GM23338 (cell line): ENCODE results near the gene UBTF. TPM values are rescaled to one million over a fixed set of nuclear protein-coding genes. Genes with fewer than 3 reads are reported as not detected.

Experiments used
- ATAC-seq: fragments of 200-7000 bp; cut with Tn5 transposase; 3 replicates; pipeline ENCODE4 v1.9.1; 2020
- DNase-seq: peaks from one replicate; pipeline ENCODE4 v3.0.0-alpha.2; 2015; ENCODE audit warnings: low spot score
- H2AFZ ChIP-seq: fragments of 200-600 bp; sonication (generic); 2 replicates; pipeline ENCODE4 v1.8.0; 2016; ENCODE audit warnings: antibody characterized with exemption, mild to moderate bottlenecking, moderate library complexity
- H3F3A ChIP-seq: fragments of 200-600 bp; sonication (generic); replicated peaks from 2 replicates; pipeline ENCODE4 v1.8.0; 2017; ENCODE audit warnings: antibody characterized with exemption, mixed run types, low read depth
- H3K27ac ChIP-seq: fragments of 200-600 bp; sonication (generic); 2 replicates; pipeline ENCODE4 v1.6.1; 2016; ENCODE audit warnings: low read depth
- H3K27me3 ChIP-seq: fragments of 200-600 bp; sonication (generic); 2 replicates; pipeline ENCODE4 v1.8.0; 2016; ENCODE audit warnings: mild to moderate bottlenecking, mixed run types, moderate library complexity; ENCODE audit not compliant: insufficient read depth
- H3K36me3 ChIP-seq: fragments of 200-600 bp; sonication (generic); 2 replicates; pipeline ENCODE4 v1.8.0; 2016; ENCODE audit warnings: mild to moderate bottlenecking; ENCODE audit not compliant: insufficient read depth
- H3K4me1 ChIP-seq: fragments of 200-600 bp; sonication (generic); 2 replicates; pipeline ENCODE4 v1.8.0; 2016; ENCODE audit warnings: mild to moderate bottlenecking, moderate library complexity; ENCODE audit not compliant: insufficient read depth
- H3K4me2 ChIP-seq: fragments of 200-600 bp; sonication (generic); 2 replicates; pipeline ENCODE4 v1.7.1; 2017; ENCODE audit warnings: mixed run types
- H3K4me3 ChIP-seq: fragments of 200-600 bp; sonication (generic); 2 replicates; pipeline ENCODE4 v1.6.1; 2016; ENCODE audit warnings: mixed run types
- H3K79me2 ChIP-seq: fragments of 200-600 bp; sonication (generic); replicated peaks from 2 replicates; pipeline ENCODE4 v1.8.0; 2017; ENCODE audit warnings: mild to moderate bottlenecking; ENCODE audit not compliant: insufficient read depth
- H3K9me2 ChIP-seq: fragments of 200-600 bp; sonication (generic); 2 replicates; pipeline ENCODE4 v1.8.0; 2017; ENCODE audit not compliant: insufficient read depth
- H4K20me1 ChIP-seq: fragments of 200-600 bp; sonication (generic); replicated peaks from 2 replicates; pipeline ENCODE4 v1.8.0; 2017; ENCODE audit warnings: mild to moderate bottlenecking; ENCODE audit not compliant: insufficient read depth
- H3K27ac Mint-ChIP-seq: 2 replicates; pipeline ENCODE4 v1.8.0; 2020; ENCODE audit warnings: inconsistent platforms, mild to moderate bottlenecking, moderate library complexity, mixed read lengths
- H3K27me3 Mint-ChIP-seq: 3 replicates; pipeline ENCODE4 v1.8.0; 2022; ENCODE audit warnings: low read depth, mild to moderate bottlenecking, moderate library complexity, mixed read lengths, inconsistent platforms; ENCODE audit not compliant: insufficient read depth, poor library complexity
- H3K36me3 Mint-ChIP-seq: 3 replicates; pipeline ENCODE4 v1.8.0; 2021; ENCODE audit warnings: low read depth, mild to moderate bottlenecking, inconsistent platforms, moderate library complexity, mixed read lengths
- H3K4me1 Mint-ChIP-seq: 3 replicates; pipeline ENCODE4 v1.8.0; 2020; ENCODE audit warnings: mild to moderate bottlenecking, inconsistent platforms, mixed read lengths
- H3K4me3 Mint-ChIP-seq: 3 replicates; pipeline ENCODE4 v1.8.0; 2021; ENCODE audit warnings: moderate library complexity, mild to moderate bottlenecking, inconsistent platforms, mixed read lengths
- H3K9me3 Mint-ChIP-seq: 3 replicates; pipeline ENCODE4 v1.8.0; 2020; ENCODE audit warnings: moderate library complexity, mild to moderate bottlenecking, inconsistent platforms, mixed read lengths
- EZH2 ChIP-seq: fragments of 200-600 bp; sonication (generic); IDR thresholded peaks from one replicate; pipeline ENCODE4 v1.8.0; 2017; ENCODE audit warnings: antibody characterized with exemption, mild to moderate bottlenecking, low read depth; ENCODE audit not compliant: unreplicated experiment
- EZH2phosphoT487 ChIP-seq: fragments of 200-600 bp; sonication (generic); IDR thresholded peaks from one replicate; pipeline ENCODE4 v1.8.1; 2018; ENCODE audit warnings: antibody characterized with exemption; ENCODE audit not compliant: unreplicated experiment
- JUNB ChIP-seq: IDR thresholded peaks from one replicate; pipeline ENCODE4 v1.6.1; 2016; ENCODE audit warnings: antibody characterized with exemption; ENCODE audit not compliant: unreplicated experiment
- NANOG ChIP-seq: IDR thresholded peaks from 2 replicates; pipeline ENCODE4 v1.6.1; 2016; ENCODE audit warnings: antibody characterized with exemption, borderline replicate concordance
- POLR2AphosphoS5 ChIP-seq: IDR thresholded peaks from 2 replicates; pipeline ENCODE4 v1.6.1; 2016; ENCODE audit warnings: antibody characterized with exemption, low read depth
- ZNF114 ChIP-seq: fragments of 250-450 bp; sonication (Bioruptor Pico); IDR thresholded peaks from 2 replicates; pipeline ENCODE4 v1.5.0; 2020; ENCODE audit warnings: mild to moderate bottlenecking, moderate library complexity
- ZNF331 ChIP-seq: fragments of 250-450 bp; sonication (Bioruptor Pico); IDR thresholded peaks from 2 replicates; pipeline ENCODE4 v1.5.0; 2020; ENCODE audit warnings: low read depth, mild to moderate bottlenecking, moderate library complexity
- ZNF462 ChIP-seq: fragments of 250-450 bp; sonication (Bioruptor Pico); IDR thresholded peaks from 2 replicates; pipeline ENCODE4 v1.5.0; 2020; ENCODE audit warnings: mild to moderate bottlenecking, moderate library complexity
- polyA plus RNA-seq: library from polyadenylated mRNA; unstranded; fragments of >200 nt; fragmentation: Nextera tagmentation; extraction: Ambion mirVana; gene quantifications from 2 replicates; pipeline ENCODE4 v1.2.1, GENCODE V29; 2016
- total RNA-seq: library from RNA; depleted of rRNA; stranded (reverse); fragments of >200 nt; shearing (Covaris generic); gene quantifications from 2 replicates; pipeline ENCODE4 v1.2.3, GENCODE V29; 2014
- TF ChIP-seq, protein P1 (sequence below): IDR thresholded peaks from one replicate; pipeline ENCODE4 v1.6.1; 2018; ENCODE audit warnings: antibody characterized with exemption; ENCODE audit not compliant: unreplicated experiment

UBTF gene
- total and polyA plus RNA-seq, 2 experiments from 2014 or later: 29.9 to 62.2 TPM

GRCh38 chr17:44221084-44221861 lies 1.8 kb upstream of the UBTF start:
- TF ChIP-seq ZNF331 (CRISPR knock-in tag) (no peak), POLR2AphosphoS5 (peak; percentile 41), EZH2 (peak; percentile 20), NANOG (no peak)

GRCh38 chr17:44220213-44221083 lies 973 bp upstream of the UBTF start:
- peaks cover 11% of the 10 kb centered on the region; the same call in 1 of the 2 replicates for H3K27me3 ChIP-seq
- Mint-ChIP-seq H3K27me3 (peaks cover 17% of the 10 kb centered on the region), H3K9me3 (no peaks in the 10 kb centered on the region), H3K36me3 (peaks cover 25% of the 10 kb centered on the region), H3K27ac (peak overlapping the region; percentile 97), H3K4me1 (peaks cover 21% of the 10 kb centered on the region), H3K4me3 (peak overlapping the region; percentile 76)
- ATAC-seq: peak; percentile 12
- H3K27ac ChIP-seq: peak overlapping the region; percentile 90
- peak overlapping the region; percentile 100 for H3K4me2 ChIP-seq
- peaks cover 19% of the 10 kb centered on the region for H3F3A ChIP-seq
- H3K4me1 ChIP-seq: peaks cover 13% of the 10 kb centered on the region
- H3K79me2 ChIP-seq: peaks cover 29% of the 10 kb centered on the region
- H3K4me3 ChIP-seq: peak overlapping the region; percentile 96
- peak; percentile 61 for DNase-seq
- H4K20me1 ChIP-seq: no peaks in the 10 kb centered on the region; the same call in none of the 2 replicates
- no peaks in the 10 kb centered on the region for H3K9me2 ChIP-seq
- H3K36me3 ChIP-seq: peaks cover 2% of the 10 kb centered on the region; the same call in 1 of the 2 replicates
- no peak overlapping the region for H2AFZ ChIP-seq
- TF ChIP-seq EZH2: no peak
- TF ChIP-seq, protein P1, sequence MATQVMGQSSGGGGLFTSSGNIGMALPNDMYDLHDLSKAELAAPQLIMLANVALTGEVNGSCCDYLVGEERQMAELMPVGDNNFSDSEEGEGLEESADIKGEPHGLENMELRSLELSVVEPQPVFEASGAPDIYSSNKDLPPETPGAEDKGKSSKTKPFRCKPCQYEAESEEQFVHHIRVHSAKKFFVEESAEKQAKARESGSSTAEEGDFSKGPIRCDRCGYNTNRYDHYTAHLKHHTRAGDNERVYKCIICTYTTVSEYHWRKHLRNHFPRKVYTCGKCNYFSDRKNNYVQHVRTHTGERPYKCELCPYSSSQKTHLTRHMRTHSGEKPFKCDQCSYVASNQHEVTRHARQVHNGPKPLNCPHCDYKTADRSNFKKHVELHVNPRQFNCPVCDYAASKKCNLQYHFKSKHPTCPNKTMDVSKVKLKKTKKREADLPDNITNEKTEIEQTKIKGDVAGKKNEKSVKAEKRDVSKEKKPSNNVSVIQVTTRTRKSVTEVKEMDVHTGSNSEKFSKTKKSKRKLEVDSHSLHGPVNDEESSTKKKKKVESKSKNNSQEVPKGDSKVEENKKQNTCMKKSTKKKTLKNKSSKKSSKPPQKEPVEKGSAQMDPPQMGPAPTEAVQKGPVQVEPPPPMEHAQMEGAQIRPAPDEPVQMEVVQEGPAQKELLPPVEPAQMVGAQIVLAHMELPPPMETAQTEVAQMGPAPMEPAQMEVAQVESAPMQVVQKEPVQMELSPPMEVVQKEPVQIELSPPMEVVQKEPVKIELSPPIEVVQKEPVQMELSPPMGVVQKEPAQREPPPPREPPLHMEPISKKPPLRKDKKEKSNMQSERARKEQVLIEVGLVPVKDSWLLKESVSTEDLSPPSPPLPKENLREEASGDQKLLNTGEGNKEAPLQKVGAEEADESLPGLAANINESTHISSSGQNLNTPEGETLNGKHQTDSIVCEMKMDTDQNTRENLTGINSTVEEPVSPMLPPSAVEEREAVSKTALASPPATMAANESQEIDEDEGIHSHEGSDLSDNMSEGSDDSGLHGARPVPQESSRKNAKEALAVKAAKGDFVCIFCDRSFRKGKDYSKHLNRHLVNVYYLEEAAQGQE: no peak
- TF ChIP-seq ZNF114 (CRISPR knock-in tag): no peak
- TF ChIP-seq ZNF462: no peak
- TF ChIP-seq EZH2phosphoT487: no peak
- no peak for TF ChIP-seq ZNF331 (CRISPR knock-in tag)
- no peak for TF ChIP-seq JUNB

More at GRCh38 chr17:44221084-44221861, 1.8 kb upstream of the UBTF start:
- Histone ChIP-seq H3K4me2 (peak overlapping the region; percentile 100), H2AFZ (peak overlapping the region; percentile 93), H3K4me3 (peak overlapping the region; percentile 96), H3K79me2 (peaks cover 29% of the 10 kb centered on the region), H3K4me1 (peaks cover 13% of the 10 kb centered on the region), H3F3A (peaks cover 18% of the 10 kb centered on the region), H3K27ac (peak overlapping the region; percentile 66; the same call in 1 of the 2 replicates), H3K36me3 (no peaks in the 10 kb centered on the region), H4K20me1 (no peaks in the 10 kb centered on the region), H3K9me2 (no peaks in the 10 kb centered on the region), H3K27me3 (peaks cover 11% of the 10 kb centered on the region; the same call in 1 of the 2 replicates)
- peak; percentile 90 for DNase-seq
- ATAC-seq: peak; percentile 54
- H3K27ac Mint-ChIP-seq: peak overlapping the region; percentile 88
- H3K4me3 Mint-ChIP-seq: peak overlapping the region; percentile 76
- H3K9me3 Mint-ChIP-seq: no peaks in the 10 kb centered on the region
- H3K36me3 Mint-ChIP-seq: peaks cover 17% of the 10 kb centered on the region
- peaks cover 21% of the 10 kb centered on the region for H3K4me1 Mint-ChIP-seq
- H3K27me3 Mint-ChIP-seq: peaks cover 17% of the 10 kb centered on the region
